Ishikawa (cell line): ENCODE measurements around the gene MAGI2.

Experiments used
- CEBPB ChIP-seq: IDR thresholded peaks from 2 replicates; pipeline ENCODE4 v1.6.1; 2012
- EGR1 ChIP-seq: IDR thresholded peaks from 2 replicates; pipeline ENCODE4 v1.6.1; 2012
- FOXM1 ChIP-seq: IDR thresholded peaks from 2 replicates; pipeline ENCODE4 v1.6.1; 2012; ENCODE audit warnings: low read depth, borderline replicate concordance
- NFIC ChIP-seq: IDR thresholded peaks from 2 replicates; pipeline ENCODE4 v1.6.1; 2012
- TAF1 ChIP-seq: IDR thresholded peaks from 2 replicates; pipeline ENCODE4 v1.6.1; 2012; ENCODE audit warnings: low read depth, mild to moderate bottlenecking

- no peak for TF ChIP-seq FOXM1
- no peak for TF ChIP-seq TAF1
- no peak for TF ChIP-seq NFIC
- TF ChIP-seq CEBPB = no peak
- TF ChIP-seq EGR1 = no peak
These were observed 1220.7 kb downstream of the MAGI2 start for GRCh38 chr7:78232806-78233205.
